ENCODE results near the gene HIGD1C. TPM values are rescaled to one million over a fixed set of nuclear protein-coding genes. Genes with fewer than 3 reads are reported as not detected.

HIGD1C gene
- total and polyA plus RNA-seq, 2 experiments from 2014 or later, result not detected

DNA sequence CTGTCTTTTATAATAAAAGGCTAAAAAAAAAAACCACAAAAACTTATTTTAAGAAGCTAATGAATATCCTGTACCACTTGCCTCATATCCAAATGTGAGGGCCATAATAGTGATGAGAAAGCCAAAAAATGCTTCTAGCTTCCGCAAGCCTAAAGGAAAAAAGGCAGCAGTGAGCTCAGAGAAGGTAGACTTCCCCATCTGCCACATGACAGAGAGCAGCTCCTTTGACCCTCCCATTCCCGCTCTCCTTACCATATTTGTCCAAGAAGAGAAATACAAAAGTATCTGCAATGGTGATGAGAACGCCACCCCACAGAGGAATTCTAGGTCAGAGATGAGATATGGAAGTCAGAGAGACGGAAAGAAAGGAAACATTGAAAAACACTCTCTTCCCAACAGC is 46.7 kb downstream of the HIGD1C start (continued):
- no peak for TF ChIP-seq EZH2 (IDR thresholded peaks at IDR 0.05; ENCODE audit: low read depth, unreplicated experiment)
- TF ChIP-seq EZH2phosphoT487 (IDR thresholded peaks at IDR 0.05; ENCODE audit: unreplicated experiment), result no peak
- TF ChIP-seq POLR2AphosphoS5 (IDR thresholded peaks at IDR 0.05; ENCODE audit: low read depth), result no peak

DNA sequence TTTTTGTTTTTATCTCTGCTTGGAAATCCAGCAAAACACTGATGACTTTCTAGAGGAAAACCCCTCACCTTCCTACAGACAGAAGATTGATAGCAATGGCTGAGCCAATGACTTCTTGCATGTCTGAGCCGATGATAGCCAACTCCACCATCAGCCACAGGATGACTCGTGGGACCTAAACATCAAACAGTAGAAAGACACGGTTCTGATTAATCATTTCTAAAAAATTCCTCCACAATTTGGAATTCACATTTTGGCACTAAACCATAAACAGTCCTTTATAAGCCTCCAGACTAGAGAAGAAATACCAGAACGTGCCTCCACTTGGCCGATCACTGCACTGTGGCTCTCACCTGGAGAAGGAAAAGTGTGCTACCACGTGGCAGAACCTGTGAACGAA is 47.9 kb downstream of the HIGD1C start:
- Histone ChIP-seq H4K20me1 (replicated peaks; ENCODE audit: insufficient read depth) (no peaks in the 10 kb centered on the region), H3K4me2 (no peak overlapping the region), H3K9me2 (ENCODE audit: insufficient read depth) (no peaks in the 10 kb centered on the region), H3K27me3 (ENCODE audit: insufficient read depth) (no peaks in the 10 kb centered on the region), H2AFZ (no peak overlapping the region), H3K36me3 (ENCODE audit: insufficient read depth) (peaks cover 14% of the 10 kb centered on the region), H3F3A (replicated peaks; ENCODE audit: low read depth) (no peaks in the 10 kb centered on the region), H3K4me1 (ENCODE audit: insufficient read depth) (0 out of 2 replicates have a peak, but pooled peaks cover 2% of the 10 kb centered on the region), H3K4me3 (no peak overlapping the region), H3K27ac (ENCODE audit: low read depth) (no peak overlapping the region), H3K79me2 (replicated peaks; ENCODE audit: insufficient read depth) (peaks cover 3% of the 10 kb centered on the region; the same call in 1 of the 2 replicates)
- H3K36me3 Mint-ChIP-seq (ENCODE audit: low read depth), result peaks cover 38% of the 10 kb centered on the region
- TF ChIP-seq EZH2phosphoT487 (IDR thresholded peaks at IDR 0.05; ENCODE audit: unreplicated experiment), result no peak
- no peak for TF ChIP-seq ZNF462 (CRISPR knock-in tag; IDR thresholded peaks at IDR 0.05)
- no peak for TF ChIP-seq EZH2 (IDR thresholded peaks at IDR 0.05; ENCODE audit: low read depth, unreplicated experiment)
- TF ChIP-seq, protein P1, sequence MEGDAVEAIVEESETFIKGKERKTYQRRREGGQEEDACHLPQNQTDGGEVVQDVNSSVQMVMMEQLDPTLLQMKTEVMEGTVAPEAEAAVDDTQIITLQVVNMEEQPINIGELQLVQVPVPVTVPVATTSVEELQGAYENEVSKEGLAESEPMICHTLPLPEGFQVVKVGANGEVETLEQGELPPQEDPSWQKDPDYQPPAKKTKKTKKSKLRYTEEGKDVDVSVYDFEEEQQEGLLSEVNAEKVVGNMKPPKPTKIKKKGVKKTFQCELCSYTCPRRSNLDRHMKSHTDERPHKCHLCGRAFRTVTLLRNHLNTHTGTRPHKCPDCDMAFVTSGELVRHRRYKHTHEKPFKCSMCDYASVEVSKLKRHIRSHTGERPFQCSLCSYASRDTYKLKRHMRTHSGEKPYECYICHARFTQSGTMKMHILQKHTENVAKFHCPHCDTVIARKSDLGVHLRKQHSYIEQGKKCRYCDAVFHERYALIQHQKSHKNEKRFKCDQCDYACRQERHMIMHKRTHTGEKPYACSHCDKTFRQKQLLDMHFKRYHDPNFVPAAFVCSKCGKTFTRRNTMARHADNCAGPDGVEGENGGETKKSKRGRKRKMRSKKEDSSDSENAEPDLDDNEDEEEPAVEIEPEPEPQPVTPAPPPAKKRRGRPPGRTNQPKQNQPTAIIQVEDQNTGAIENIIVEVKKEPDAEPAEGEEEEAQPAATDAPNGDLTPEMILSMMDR (conservative IDR thresholded peaks at IDR 0.05; ENCODE audit: low read depth in 2 of 2), result no peak
- no peak for TF ChIP-seq POLR2AphosphoS5 (IDR thresholded peaks at IDR 0.05; ENCODE audit: low read depth)
- no peak for TF ChIP-seq CREB1 (CRISPR knock-in tag; IDR thresholded peaks at IDR 0.05; ENCODE audit: low read depth)
- H3K9me3 Mint-ChIP-seq, result no peaks in the 10 kb centered on the region
- H3K27me3 Mint-ChIP-seq (ENCODE audit: insufficient read depth, low read depth, poor library complexity), result peaks cover 4% of the 10 kb centered on the region
- DNase-seq (ENCODE audit: low spot score) (no peak), ATAC-seq (no peak)
- no peak overlapping the region for H3K27ac Mint-ChIP-seq
- H3K4me1 Mint-ChIP-seq, result peaks cover 9% of the 10 kb centered on the region
- no peak overlapping the region for H3K4me3 Mint-ChIP-seq
